Caco-2 (cell line): ENCODE data around the gene CHRD. TPM values are rescaled to one million over a fixed set of nuclear protein-coding genes. Genes with fewer than 3 reads are reported as not detected.

Source experiments
- BruUV-seq: library from RNA; stranded (reverse); fragments of 400-500 nt; replicated peaks from 2 replicates; lab custom pipeline; 2021; lab: Mats Ljungman, UMichigan
- CTCF ChIA-PET: fragments of 300-600 bp; sonication (Branson Sonifier 250); formaldehyde crosslinking; loops from one replicate; lab custom pipeline; 2022; ENCODE audit warnings: antibody characterized with exemption; lab: Charles Lee
- POLR2A ChIA-PET: fragments of 300-600 bp; sonication (Branson Sonifier 250); formaldehyde crosslinking; loops from one replicate; lab custom pipeline; 2022; ENCODE audit warnings: antibody characterized with exemption; lab: Charles Lee
- DNase-seq, 2 experiments: peaks; one replicate each; pipeline versions ENCODE4 v3.0.0 to v3.0.0-alpha.2; 2020 to 2022
- H3K27me3 ChIP-seq: replicated peaks from 2 replicates; pipeline ENCODE4 v1.6.0; 2011; ENCODE audit warnings: low read length; ENCODE audit not compliant: control insufficient read depth, insufficient read depth
- H3K36me3 ChIP-seq: 2 replicates; pipeline ENCODE4 v1.5.1; 2011; ENCODE audit warnings: low read length; ENCODE audit not compliant: control insufficient read depth, insufficient read depth
- H3K4me1 ChIP-seq: fragments of 250-450 bp; sonication (Bioruptor Pico); 2 replicates; pipeline ENCODE4 v1.5.1; 2020; ENCODE audit warnings: mild to moderate bottlenecking
- H3K4me3 ChIP-seq: 2 replicates; pipeline ENCODE4 v1.5.1; 2011; ENCODE audit warnings: low read depth, mild to moderate bottlenecking, control low read depth, low read length
- H3K9me3 ChIP-seq: fragments of 250-450 bp; sonication (Bioruptor Pico); 2 replicates; pipeline ENCODE4 v1.5.1; 2020; ENCODE audit warnings: mild to moderate bottlenecking, moderate library complexity
- H3K27ac Mint-ChIP-seq: one replicate; pipeline ENCODE4 v1.8.0; 2022; ENCODE audit warnings: mixed read lengths; ENCODE audit not compliant: unreplicated experiment
- H3K27me3 Mint-ChIP-seq: one replicate; pipeline ENCODE4 v1.8.0; 2022; ENCODE audit warnings: mixed read lengths; ENCODE audit not compliant: insufficient read depth, unreplicated experiment
- H3K36me3 Mint-ChIP-seq: one replicate; pipeline ENCODE4 v1.8.0; 2022; ENCODE audit warnings: mild to moderate bottlenecking, mixed read lengths; ENCODE audit not compliant: insufficient read depth, unreplicated experiment
- H3K4me1 Mint-ChIP-seq: one replicate; pipeline ENCODE4 v1.8.0; 2022; ENCODE audit warnings: low read depth, mixed read lengths; ENCODE audit not compliant: unreplicated experiment
- H3K4me3 Mint-ChIP-seq: one replicate; pipeline ENCODE4 v1.8.0; 2022; ENCODE audit warnings: mild to moderate bottlenecking, moderate library complexity, mixed read lengths; ENCODE audit not compliant: unreplicated experiment
- H3K9me3 Mint-ChIP-seq: one replicate; pipeline ENCODE4 v1.8.0; 2022; ENCODE audit warnings: mixed read lengths; ENCODE audit not compliant: unreplicated experiment
- intact Hi-C: fragments of 100-400 bp; cut with micrococcal nuclease; formaldehyde crosslinking; loops from one replicate; pipeline ENCODE4 v1.10.0; 2022; ENCODE audit not compliant: unreplicated experiment
- total RNA-seq: library from RNA; stranded (reverse); gene quantifications from 2 replicates; pipeline ENCODE4 v1.2.3, GENCODE V29; 2022
- TF ChIP-seq, protein P1 (sequence below), 2 experiments: fragments of 200-600 bp in 1 of 2; IDR thresholded peaks; 1 replicate in 1 of 2; 2 replicates in 1 of 2; pipeline versions ENCODE4 v1.5.1 to v1.8.0; 2011 to 2022; ENCODE audit warnings: antibody characterized with exemption in 1 of 2, control low read depth in 1 of 2, inconsistent platforms in 1 of 2, low read depth in 1 of 2, low read length in 1 of 2, mild to moderate bottlenecking in 1 of 2, moderate library complexity in 1 of 2; ENCODE audit not compliant: insufficient read depth in 1 of 2, severe bottlenecking in 1 of 2, unreplicated experiment in 1 of 2

The CHRD gene
- total RNA-seq, 1 experiment from 2014 or later, result 6.4 TPM

DNA sequence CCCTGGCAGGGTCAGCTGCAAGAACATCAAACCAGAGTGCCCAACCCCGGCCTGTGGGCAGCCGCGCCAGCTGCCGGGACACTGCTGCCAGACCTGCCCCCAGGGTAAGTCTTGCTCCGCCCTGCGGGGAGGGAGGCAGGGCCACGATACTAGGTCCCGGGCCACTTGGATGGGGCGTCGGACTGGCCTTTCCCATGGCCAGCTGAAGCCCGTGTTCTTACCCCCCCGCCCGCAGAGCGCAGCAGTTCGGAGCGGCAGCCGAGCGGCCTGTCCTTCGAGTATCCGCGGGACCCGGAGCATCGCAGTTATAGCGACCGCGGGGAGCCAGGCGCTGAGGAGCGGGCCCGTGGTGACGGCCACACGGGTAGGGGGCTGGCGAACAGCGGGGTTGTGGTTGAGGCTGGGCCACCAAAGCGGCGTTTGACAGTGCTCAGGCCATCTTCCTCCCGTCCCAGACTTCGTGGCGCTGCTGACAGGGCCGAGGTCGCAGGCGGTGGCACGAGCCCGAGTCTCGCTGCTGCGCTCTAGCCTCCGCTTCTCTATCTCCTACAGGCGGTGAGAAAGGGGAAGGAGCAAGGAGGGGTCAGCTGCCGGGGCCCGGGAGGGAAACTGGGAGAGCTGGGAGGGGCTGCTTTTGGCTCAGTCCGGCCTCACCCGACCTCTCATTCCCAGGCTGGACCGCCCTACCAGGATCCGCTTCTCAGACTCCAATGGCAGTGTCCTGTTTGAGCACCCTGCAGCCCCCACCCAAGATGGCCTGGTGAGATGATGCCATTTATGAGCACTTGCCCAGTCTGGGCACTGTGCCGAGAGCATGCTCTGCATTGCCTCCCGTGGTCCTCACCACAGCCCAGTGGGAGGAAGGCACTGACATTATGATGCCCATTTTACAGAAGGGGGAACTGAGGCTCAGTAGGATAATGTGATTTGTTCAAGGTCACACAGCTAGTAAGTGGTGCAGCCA lies 1.7 kb downstream of the CHRD start:
- POLR2A ChIA-PET, result no interaction called here
- no peak overlapping the region for H3K4me3 Mint-ChIP-seq
- TF ChIP-seq, protein P1, sequence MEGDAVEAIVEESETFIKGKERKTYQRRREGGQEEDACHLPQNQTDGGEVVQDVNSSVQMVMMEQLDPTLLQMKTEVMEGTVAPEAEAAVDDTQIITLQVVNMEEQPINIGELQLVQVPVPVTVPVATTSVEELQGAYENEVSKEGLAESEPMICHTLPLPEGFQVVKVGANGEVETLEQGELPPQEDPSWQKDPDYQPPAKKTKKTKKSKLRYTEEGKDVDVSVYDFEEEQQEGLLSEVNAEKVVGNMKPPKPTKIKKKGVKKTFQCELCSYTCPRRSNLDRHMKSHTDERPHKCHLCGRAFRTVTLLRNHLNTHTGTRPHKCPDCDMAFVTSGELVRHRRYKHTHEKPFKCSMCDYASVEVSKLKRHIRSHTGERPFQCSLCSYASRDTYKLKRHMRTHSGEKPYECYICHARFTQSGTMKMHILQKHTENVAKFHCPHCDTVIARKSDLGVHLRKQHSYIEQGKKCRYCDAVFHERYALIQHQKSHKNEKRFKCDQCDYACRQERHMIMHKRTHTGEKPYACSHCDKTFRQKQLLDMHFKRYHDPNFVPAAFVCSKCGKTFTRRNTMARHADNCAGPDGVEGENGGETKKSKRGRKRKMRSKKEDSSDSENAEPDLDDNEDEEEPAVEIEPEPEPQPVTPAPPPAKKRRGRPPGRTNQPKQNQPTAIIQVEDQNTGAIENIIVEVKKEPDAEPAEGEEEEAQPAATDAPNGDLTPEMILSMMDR (IDR thresholded peaks at IDR 0.05; ENCODE audit: insufficient read depth in 1 of 2, low read depth in 1 of 2, low read length in 1 of 2, severe bottlenecking in 1 of 2, unreplicated experiment in 1 of 2), result no peak
- H3K36me3 ChIP-seq, result peaks cover 1% of the 10 kb centered on the region; the same call in 1 of the 2 replicates
- H3K36me3 Mint-ChIP-seq, result no peaks in the 10 kb centered on the region
- no peaks in the 10 kb centered on the region; the same call in 1 of the 2 replicates for H3K27me3 ChIP-seq
- no peaks in the 10 kb centered on the region for H3K9me3 Mint-ChIP-seq
- peaks cover 22% of the 10 kb centered on the region for H3K4me1 ChIP-seq
- no TSS peak for BruUV-seq
- CTCF ChIA-PET, result interaction anchor here (1.5 kb wide), 1 partner anchor 10 kb away, joined by 4 read pairs; no protein-coding TSS in a partner anchor
- H3K27me3 Mint-ChIP-seq, result no peaks in the 10 kb centered on the region
- intact Hi-C loops, result no loop called here
- H3K4me3 ChIP-seq, result no peak overlapping the region
- H3K27ac Mint-ChIP-seq, result no peak overlapping the region
- H3K4me1 Mint-ChIP-seq, result peaks cover 11% of the 10 kb centered on the region
- no peaks in the 10 kb centered on the region for H3K9me3 ChIP-seq
- no peak for DNase-seq

DNA sequence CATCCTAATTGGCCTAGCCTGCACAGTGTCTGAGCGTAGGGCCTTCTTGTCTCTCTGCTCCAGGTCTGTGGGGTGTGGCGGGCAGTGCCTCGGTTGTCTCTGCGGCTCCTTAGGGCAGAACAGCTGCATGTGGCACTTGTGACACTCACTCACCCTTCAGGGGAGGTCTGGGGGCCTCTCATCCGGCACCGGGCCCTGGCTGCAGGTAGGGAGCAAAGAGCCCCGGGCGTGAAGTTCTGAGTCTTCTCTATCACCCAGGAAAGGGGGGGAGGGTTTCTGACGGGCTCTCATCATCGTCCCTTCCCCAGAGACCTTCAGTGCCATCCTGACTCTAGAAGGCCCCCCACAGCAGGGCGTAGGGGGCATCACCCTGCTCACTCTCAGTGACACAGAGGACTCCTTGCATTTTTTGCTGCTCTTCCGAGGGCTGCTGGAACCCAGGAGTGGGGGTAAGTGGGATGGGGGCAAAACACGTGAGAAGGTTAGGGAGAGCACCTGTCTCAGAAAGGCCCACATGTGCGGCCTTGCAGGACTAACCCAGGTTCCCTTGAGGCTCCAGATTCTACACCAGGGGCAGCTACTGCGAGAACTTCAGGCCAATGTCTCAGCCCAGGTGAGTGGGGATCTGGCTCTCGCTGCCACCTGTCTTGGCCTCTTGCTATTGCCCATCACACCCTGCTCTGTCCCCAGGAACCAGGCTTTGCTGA lies 2.6 kb downstream of the CHRD start:
- peaks cover 11% of the 10 kb centered on the region for H3K4me1 Mint-ChIP-seq
- H3K36me3 ChIP-seq, result peaks cover 1% of the 10 kb centered on the region; the same call in 1 of the 2 replicates
- H3K4me1 ChIP-seq, result peaks cover 21% of the 10 kb centered on the region
- BruUV-seq, result no TSS peak
- POLR2A ChIA-PET, result no interaction called here
- TF ChIP-seq, protein P1 (IDR thresholded peaks at IDR 0.05; ENCODE audit: insufficient read depth in 1 of 2, low read depth in 1 of 2, low read length in 1 of 2, severe bottlenecking in 1 of 2, unreplicated experiment in 1 of 2), result no peak
- H3K27me3 ChIP-seq, result no peaks in the 10 kb centered on the region; the same call in 1 of the 2 replicates
- H3K27ac Mint-ChIP-seq, result no peak overlapping the region
- no peaks in the 10 kb centered on the region for H3K36me3 Mint-ChIP-seq
- no peaks in the 10 kb centered on the region for H3K9me3 ChIP-seq
- CTCF ChIA-PET, result no interaction called here
- H3K27me3 Mint-ChIP-seq, result no peaks in the 10 kb centered on the region
- no peaks in the 10 kb centered on the region for H3K9me3 Mint-ChIP-seq
- intact Hi-C loops, result no loop called here
- H3K4me3 ChIP-seq, result no peak overlapping the region
- no peak overlapping the region for H3K4me3 Mint-ChIP-seq
- no peak for DNase-seq
